HG03135 (cell line): Measurements from ENCODE around the gene ABCA5.
"Not testable (repeated sequence)": the region's sequence is repeated elsewhere in the genome, so short reads cannot be mapped to it uniquely, and the experiment has no call there.

Experiments
- ATAC-seq: cut with Tn5 transposase; IDR thresholded peaks from one replicate; pipeline ENCODE4 v1.9.1; 2021; ENCODE audit warnings: mild to moderate bottlenecking, moderate library complexity; ENCODE audit not compliant: unreplicated experiment

Gene ABCA5

DNA sequence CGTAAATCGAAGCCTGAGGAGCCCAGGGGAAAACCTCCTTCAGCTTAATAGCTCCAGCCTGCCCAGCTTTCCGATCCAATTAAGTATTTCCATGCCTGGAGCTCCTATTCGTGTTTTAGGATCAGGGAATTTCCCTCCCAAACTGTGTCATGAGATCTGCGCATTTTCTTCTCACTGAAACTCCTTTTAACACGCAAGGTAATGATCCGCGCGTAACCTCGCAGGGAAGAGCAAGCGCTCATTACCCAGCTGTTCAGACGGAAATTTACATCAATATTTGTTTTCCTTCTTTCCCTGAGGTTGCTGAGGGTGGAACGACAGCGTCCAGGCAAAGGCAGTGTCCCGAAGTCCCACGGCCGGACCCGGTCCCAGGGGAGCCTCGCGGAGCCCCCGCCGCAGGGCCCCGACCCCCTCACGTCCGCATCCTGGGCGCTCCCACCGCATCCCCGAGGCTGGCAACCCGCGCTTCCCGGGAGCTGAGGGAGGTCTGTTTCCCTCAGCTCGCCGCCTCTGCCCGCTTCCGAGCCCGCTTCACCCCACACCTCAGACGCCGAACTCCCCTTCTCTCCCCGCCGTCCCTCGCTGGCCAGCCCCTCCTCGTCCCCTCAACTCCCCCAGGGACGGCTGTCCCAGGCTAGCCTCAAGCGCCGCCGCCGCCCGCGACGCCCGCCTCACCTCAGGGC lies 415 bp downstream of the ABCA5 start:
- peak; percentile 1 for ATAC-seq

- ATAC-seq, result no peak
Observed at GRCh38 chr17:69325518-69326376, 1.2 kb downstream of the ABCA5 start.

- ATAC-seq, result no peak
Observed at GRCh38 chr17:69323806-69324205, 3.1 kb downstream of the ABCA5 start.

DNA sequence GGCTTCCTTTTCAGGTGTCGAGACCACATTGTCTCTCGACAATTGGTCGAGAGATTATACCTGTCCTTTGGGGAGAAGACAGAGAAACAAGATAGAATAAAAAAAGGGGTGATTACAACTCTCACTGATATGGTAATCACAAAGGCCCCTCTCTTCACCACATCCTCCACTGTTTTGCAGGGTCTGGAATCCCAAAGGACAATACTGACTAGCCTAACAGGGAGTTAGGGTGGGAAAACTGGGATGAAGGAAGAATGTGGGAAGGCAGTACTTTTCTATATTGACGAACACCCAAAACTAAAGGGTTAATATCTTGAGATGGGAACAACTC lies 6.1 kb downstream of the ABCA5 start:
- no peak for ATAC-seq

DNA sequence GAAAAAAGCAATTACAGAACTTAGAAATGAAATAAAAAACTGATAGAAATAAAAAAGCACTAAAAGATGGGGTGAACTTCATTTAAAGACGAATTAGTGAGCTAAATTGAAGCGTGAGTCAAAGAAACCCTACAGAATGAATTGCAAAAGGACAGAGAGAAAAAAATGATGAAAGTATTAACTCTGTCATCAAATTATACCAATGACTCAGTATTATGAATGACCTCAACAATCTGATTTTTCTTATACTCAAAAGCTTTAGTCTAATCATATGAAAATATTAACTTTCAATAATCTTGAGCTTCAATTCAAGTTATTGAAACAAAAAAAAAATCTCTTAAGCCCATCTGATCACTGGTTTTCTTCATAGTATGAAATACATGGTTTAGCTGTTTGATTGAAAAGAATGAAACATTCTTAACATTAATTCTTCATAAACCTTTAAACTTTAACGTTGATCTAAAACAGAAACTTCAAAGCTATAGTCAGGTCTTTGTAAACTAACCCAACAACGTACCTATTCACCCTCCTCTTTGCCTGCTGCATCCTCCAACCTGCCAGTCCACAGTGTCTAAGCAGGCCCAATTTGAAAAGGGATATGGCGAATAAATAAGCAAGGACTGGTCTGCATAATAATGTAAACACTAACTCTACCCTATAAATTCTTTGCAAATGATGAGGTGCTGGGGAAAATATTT lies 6.6 kb downstream of the ABCA5 start:
- ATAC-seq, result no peak

DNA sequence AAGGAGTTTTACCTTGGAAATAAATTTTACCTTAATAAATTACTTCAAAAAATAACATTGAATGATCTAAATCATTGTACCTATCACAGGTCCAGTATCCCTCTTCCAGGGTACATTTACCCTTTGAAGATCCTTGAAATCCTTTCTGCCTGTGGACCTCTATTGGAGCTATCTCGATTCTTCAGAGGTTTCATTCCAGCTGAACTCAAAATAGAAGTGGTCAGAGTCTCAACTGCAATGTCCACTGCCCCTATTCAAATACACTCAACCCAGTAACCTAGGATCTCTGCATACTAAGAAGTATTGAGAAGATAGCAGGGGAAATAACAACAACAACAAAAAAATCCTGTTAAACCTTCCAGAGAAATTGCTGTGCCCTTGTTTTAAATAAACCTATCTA lies 9.3 kb downstream of the ABCA5 start:
- ATAC-seq, result no peak

GRCh38 chr17:69314246-69315065 lies 12.5 kb downstream of the ABCA5 start:
- no peak for ATAC-seq

GRCh38 chr17:69305177-69305576 lies 21.8 kb downstream of the ABCA5 start:
- no peak for ATAC-seq

GRCh38 chr17:69302682-69303081 lies 24.3 kb downstream of the ABCA5 start:
- ATAC-seq, result no peak

DNA sequence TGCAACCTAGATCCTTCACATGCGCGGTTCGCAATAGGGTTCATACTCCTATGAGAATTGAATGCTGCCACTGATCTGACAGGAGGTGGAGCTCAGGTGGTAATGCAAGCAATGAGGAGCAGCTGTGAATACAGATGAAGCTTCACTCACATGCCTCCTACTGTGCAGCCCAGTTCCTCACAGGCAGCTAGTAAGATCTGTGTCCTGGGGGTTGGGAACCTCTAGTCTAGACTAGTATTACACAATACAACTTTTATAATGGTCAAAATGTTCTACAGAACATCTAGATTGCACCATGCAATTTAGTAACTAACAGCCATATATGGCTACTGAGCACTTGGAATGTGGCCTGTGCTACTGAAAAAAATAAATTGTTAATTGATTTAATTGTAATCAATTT lies 26.7 kb downstream of the ABCA5 start:
- ATAC-seq, result no peak

DNA sequence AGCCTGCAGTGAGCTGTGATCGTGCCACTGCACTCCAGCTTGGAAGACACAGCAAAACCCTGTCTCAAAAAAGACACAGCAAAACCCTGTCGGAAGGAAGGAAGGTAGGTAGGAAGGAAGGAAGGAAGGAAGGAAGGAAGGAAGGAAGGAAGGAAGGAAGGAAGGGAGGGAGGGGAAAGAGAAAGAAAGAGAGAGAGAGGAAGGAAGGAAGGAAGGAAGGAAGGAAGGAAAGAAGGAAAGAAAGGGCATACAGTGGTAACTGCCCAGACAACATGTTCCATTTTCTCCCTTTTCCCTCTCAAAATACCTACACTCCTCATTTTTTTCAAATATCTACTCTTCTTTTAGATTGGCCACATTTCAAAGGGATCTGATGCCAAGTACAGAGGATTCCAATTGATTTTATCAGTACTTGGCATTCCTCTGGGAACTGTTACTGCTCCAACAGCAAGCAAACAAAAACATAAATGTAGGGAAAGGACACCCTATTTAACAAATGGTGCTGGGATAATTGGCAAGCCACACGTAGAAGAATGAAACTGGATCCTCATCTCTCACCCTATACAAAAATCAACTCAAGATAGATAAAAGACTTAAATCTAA lies 28.7 kb downstream of the ABCA5 start:
- ATAC-seq, result not testable (repeated sequence)

DNA sequence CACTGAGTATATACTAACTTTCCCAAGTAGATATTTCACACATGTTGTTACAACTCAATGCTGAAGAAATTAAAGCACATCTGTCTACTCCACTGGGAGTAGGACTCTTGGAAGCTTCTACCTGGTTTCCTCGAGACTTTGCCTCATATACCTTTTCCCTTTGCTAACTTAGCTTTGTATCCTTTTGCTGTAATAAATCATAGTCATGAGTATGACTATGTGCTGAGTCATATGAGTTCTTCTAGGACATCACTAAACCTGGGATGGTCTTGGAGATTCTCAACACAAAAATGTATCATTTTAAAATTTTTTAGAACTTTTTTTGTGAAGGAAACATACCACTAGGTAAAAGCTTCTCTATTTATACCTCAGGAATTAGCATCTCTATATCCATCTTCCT lies 39.8 kb downstream of the ABCA5 start:
- no peak for ATAC-seq

GRCh38 chr17:69286257-69286656 lies 40.7 kb downstream of the ABCA5 start:
- ATAC-seq, result no peak

DNA sequence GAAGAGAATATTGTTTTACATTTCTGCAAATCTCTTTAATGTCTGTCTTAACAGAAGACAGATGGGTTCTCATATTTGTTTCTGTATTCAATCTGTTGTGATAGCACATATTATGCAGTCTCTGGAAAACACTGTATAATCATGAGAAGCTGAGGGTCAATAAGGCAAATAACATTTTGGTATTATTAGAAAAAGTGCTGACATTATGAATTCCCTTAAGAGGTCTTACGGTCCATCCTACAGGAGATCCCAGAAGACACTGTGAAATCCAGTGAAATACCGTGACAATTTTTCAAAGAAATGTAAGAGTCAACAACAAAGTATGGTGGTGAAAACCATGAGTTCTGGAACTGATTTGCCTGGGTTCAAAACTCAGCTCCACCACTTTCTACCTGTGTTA lies 42.3 kb downstream of the ABCA5 start:
- no peak for ATAC-seq

- no peak for ATAC-seq
Observed at GRCh38 chr17:69282002-69282401, 44.9 kb downstream of the ABCA5 start.

GRCh38 chr17:69276279-69276678 lies 50.7 kb downstream of the ABCA5 start:
- ATAC-seq, result not testable (repeated sequence)

GRCh38 chr17:69275751-69276150 lies 51.2 kb downstream of the ABCA5 start:
- no peak for ATAC-seq

GRCh38 chr17:69271023-69271422 lies 55.9 kb downstream of the ABCA5 start:
- ATAC-seq, result no peak

- no peak for ATAC-seq
Observed at GRCh38 chr17:69269131-69269998, 57.6 kb downstream of the ABCA5 start.

- ATAC-seq, result no peak
Observed at GRCh38 chr17:69268543-69269014, 58.4 kb downstream of the ABCA5 start.
